ENCODE measurements around the gene SPEN.

SPEN gene

GRCh38 chr1:15934211-15935055 lies 86.9 kb downstream of the SPEN start:
- no peak for DNase-seq (ENCODE audit: low read depth in 2 of 2)

- DNase-seq (ENCODE audit: low read depth in 2 of 2), result no peak
These were observed 87.8 kb downstream of the SPEN start for GRCh38 chr1:15935056-15935950.

- no peak for DNase-seq (ENCODE audit: low read depth in 2 of 2)
These were observed 88.5 kb downstream of the SPEN start for GRCh38 chr1:15936025-15936424.

GRCh38 chr1:15937146-15937545 lies 89.6 kb downstream of the SPEN start:
- DNase-seq (ENCODE audit: low read depth in 2 of 2), result no peak

GRCh38 chr1:15937706-15938168 lies 90.2 kb downstream of the SPEN start:
- DNase-seq (ENCODE audit: low read depth in 2 of 2), result no peak

GRCh38 chr1:15938628-15939161 lies 91.2 kb downstream of the SPEN start:
- DNase-seq (ENCODE audit: low read depth in 2 of 2), result no peak

- DNase-seq (ENCODE audit: low read depth in 2 of 2), result no peak
These were observed 91.9 kb downstream of the SPEN start for GRCh38 chr1:15939181-15940109.

GRCh38 chr1:15940110-15941043 lies 92.9 kb downstream of the SPEN start:
- DNase-seq (ENCODE audit: low read depth in 2 of 2), result no peak

GRCh38 chr1:15941044-15941840 lies 93.7 kb downstream of the SPEN start:
- no peak for DNase-seq (ENCODE audit: low read depth in 2 of 2)

GRCh38 chr1:15941899-15942660 lies 94.6 kb downstream of the SPEN start:
- DNase-seq (ENCODE audit: low read depth in 2 of 2), result no peak

- DNase-seq (ENCODE audit: low read depth in 2 of 2), result no peak
These were observed 95.3 kb downstream of the SPEN start for GRCh38 chr1:15942661-15943327.

GRCh38 chr1:15943328-15943991 lies 96.0 kb downstream of the SPEN start:
- no peak for DNase-seq (ENCODE audit: low read depth in 2 of 2)

- DNase-seq (ENCODE audit: low read depth in 2 of 2), result no peak
These were observed 96.4 kb downstream of the SPEN start for GRCh38 chr1:15943992-15944307.

- no peak for DNase-seq (ENCODE audit: low read depth in 2 of 2)
These were observed 97.0 kb downstream of the SPEN start for GRCh38 chr1:15944308-15945010.

GRCh38 chr1:15945011-15945831 lies 97.7 kb downstream of the SPEN start:
- DNase-seq (ENCODE audit: low read depth in 2 of 2), result no peak

GRCh38 chr1:15945832-15946448 lies 98.4 kb downstream of the SPEN start:
- DNase-seq (ENCODE audit: low read depth in 2 of 2), result no peak

All from stimulated activated CD8-positive, alpha-beta memory T cell treated with anti-CD3 and anti-CD28 coated beads, Interleukin-2, amount 100 ng/mL, for 48 hours (primary cell).